D721Med (cell line): ENCODE measurements around the gene DHX16.
"Not testable (repeated sequence)": the region's sequence is repeated elsewhere in the genome, so short reads cannot be mapped to it uniquely, and the experiment has no call there.

ENCODE experiments used
- DNase-seq: peaks from one replicate; pipeline ENCODE4 v3.0.0; 2011; ENCODE audit warnings: low spot score; ENCODE audit not compliant: insufficient read length
- FAIRE-seq: peaks from 2 replicates; lab custom pipeline; 2011; peaks lifted over from hg19 to GRCh38; lab: Jason Lieb, UNC
- TF ChIP-seq, protein P1 (sequence below): IDR thresholded peaks from 2 replicates; pipeline ENCODE4 v1.5.1; 2012; ENCODE audit warnings: mild to moderate bottlenecking, control low read depth; ENCODE audit not compliant: insufficient read depth; ENCODE audit errors: missing control alignments

The DHX16 gene

DNA sequence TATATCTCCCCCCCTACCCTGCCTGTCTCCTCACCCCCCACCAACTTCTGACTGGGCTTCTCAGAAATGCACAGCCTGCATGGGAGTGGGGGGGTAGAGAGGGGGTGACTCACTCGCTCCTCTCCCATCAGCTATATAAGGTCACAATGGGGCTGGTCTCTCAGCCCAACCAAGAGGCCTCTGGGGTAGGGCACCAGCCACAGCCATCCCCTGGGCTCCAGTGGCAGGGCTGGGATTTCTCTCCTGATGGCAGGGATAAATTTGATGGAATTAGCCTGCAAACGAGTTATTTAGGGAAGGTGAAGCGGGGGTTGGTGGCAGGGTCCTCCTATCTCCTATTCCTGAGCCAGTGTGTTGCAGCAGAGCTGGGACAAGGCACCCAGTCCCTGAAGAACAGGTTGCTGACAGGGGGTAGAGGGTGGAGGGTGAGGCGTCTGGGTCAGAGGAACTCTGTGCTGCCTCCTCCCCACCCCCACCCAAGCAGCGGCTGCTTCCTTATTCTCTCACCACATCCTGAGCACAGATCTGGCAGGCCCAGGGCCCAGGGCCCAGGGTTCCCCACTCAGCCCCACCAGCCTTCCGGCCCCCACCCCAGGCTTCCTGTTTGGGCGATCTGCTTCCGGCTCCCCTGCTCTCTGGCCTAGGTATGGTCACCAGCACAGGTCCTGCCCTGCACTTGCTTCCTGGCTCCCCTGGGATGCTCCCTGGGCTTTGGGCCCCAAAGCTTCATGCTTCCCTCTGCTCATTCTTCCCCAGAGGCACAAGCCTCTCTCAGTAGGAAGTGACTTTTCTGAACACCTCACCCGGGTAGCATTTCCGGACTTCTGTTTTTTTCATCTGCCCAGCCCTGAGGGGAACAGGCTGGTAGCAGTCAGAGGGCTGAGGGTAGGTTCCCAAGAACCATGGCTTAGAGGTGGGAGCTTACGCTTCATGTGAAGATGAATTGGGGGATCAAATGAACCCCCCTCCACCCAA lies 9.6 kb upstream of the DHX16 start:
- no peak for FAIRE-seq
- TF ChIP-seq, protein P1, sequence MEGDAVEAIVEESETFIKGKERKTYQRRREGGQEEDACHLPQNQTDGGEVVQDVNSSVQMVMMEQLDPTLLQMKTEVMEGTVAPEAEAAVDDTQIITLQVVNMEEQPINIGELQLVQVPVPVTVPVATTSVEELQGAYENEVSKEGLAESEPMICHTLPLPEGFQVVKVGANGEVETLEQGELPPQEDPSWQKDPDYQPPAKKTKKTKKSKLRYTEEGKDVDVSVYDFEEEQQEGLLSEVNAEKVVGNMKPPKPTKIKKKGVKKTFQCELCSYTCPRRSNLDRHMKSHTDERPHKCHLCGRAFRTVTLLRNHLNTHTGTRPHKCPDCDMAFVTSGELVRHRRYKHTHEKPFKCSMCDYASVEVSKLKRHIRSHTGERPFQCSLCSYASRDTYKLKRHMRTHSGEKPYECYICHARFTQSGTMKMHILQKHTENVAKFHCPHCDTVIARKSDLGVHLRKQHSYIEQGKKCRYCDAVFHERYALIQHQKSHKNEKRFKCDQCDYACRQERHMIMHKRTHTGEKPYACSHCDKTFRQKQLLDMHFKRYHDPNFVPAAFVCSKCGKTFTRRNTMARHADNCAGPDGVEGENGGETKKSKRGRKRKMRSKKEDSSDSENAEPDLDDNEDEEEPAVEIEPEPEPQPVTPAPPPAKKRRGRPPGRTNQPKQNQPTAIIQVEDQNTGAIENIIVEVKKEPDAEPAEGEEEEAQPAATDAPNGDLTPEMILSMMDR, result no peak
- no peak for DNase-seq

DNA sequence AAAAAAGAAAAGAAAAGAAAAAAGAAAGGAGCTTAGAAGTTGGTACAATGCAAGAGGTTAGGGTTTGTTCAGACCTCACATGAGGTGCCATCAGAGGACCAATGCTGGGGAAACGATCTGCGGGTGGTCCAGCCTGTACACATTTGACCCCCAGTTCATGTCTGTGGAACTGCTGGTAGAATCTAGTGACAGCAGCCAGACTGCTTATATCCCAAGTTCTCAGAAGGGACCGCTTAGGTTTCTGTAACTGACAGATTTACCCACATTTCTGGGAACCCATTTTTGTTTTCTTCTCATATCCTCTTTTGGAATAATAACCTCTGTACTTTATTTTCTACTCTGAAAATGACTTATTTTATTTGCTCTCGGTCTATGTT lies 8.9 kb upstream of the DHX16 start:
- TF ChIP-seq, protein P1, result no peak
- DNase-seq, result no peak
- no peak for FAIRE-seq

DNA sequence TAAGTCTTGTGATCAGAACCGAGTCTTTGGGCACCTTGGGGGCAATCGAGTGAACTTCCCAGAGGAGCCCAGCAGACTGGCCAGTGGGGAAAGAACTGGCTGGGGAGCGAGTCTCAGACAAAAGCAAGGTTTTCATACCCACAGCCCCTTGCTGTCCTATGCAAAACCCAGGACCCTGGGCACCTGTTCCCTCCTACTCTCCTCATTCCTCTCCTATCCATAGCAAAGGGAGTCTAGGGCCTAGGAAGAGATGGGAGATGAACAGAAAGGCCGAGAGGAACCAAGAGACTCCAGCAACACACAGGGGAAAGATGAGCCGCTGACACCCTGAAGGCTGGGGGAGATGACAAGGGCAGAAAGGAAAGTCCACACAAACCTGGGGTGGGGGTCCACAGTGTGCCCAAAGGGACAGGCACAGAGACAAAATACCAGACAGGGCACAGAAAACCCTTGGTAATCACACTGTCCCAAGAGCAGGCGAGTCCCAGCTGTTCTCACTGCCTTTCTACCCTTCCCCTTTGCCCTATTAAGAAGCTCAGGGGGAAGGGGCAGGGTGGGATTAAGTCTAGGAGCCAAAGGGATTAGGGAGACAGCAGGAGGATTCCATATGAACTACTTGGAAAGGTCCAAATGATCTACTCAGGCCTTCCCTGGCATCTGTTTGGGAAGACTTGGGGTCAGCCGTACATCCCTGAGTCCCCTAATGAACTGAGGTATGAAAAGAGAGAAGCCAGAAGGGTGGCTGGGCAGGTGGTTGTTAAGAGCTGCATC lies 7.1 kb upstream of the DHX16 start:
- no peak for FAIRE-seq
- TF ChIP-seq, protein P1, result no peak

DNA sequence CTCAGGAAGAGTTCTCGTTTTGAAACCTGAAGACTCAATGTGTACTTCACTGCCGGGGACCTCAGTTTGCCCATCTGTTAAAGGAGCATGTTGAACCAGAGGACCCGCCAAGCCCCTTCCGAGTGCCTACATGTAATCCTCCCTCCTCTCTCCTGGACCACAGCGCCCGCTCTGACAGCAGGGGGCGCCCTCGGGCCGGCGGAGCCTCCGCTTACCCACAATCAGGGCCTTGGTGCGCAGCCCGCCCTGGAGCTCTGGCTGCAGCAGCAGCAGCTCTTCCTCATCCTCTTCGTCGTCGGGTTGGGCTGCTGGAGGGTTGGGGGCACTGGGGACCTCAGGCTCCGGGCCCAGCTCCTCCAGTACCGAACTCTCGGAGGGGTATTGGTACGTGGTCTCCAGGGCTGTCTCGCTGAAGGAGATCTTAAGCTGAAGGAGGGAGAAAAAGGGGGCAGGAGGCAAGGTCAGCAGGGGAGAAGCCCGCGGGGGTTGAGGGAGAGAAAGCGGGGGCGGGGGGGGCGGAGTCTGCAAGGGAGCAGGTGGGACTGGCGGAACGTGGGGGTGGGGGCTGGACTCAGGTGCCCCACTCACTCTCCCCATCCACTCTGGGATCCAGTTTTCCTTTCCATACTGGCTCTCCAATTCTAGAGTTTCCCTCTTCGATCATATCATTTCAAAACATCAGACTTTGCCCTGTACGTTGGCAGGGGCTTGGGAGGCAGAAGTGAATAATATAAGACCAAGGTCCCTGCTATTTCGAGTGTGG lies 6.3 kb upstream of the DHX16 start:
- no peak for FAIRE-seq
- TF ChIP-seq, protein P1, result peak; percentile 96

More for the DNA sequence above, 7.1 kb upstream of the DHX16 start:
- peak; percentile 55 for DNase-seq

DNA sequence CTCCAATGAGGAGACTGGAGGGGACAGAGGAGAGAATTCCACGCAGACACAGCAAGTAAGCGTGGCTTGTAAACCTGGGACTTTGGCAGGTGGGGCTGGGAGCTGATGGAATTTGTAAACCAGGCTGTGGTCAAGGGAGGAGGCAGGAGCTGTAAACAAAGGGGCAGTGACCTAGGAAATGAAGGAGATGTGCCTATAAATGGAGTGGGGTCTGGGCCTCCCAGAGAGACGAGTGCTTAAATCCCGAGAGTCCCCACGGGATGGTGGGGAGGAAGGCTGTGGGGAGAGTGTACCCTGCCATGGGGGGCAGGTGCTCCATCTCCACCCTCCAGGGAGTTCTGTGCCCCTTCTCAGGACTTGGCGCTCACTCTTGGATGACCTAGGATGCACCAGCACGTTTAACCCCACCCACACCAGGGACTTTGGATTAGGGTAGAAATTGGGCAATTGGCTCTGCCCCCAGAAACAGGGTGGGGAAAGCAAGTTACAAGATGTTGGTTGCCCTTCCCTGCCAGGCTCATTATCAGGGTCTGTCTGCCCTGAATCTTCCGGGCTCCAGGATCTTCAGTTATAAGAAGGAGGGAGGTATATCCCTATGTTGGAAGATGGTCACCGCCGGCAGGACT lies 4.0 kb upstream of the DHX16 start:
- TF ChIP-seq, protein P1, result no peak
- no peak for FAIRE-seq
- no peak for DNase-seq

More for the DNA sequence above, 6.3 kb upstream of the DHX16 start:
- DNase-seq, result peak; percentile 92

DNA sequence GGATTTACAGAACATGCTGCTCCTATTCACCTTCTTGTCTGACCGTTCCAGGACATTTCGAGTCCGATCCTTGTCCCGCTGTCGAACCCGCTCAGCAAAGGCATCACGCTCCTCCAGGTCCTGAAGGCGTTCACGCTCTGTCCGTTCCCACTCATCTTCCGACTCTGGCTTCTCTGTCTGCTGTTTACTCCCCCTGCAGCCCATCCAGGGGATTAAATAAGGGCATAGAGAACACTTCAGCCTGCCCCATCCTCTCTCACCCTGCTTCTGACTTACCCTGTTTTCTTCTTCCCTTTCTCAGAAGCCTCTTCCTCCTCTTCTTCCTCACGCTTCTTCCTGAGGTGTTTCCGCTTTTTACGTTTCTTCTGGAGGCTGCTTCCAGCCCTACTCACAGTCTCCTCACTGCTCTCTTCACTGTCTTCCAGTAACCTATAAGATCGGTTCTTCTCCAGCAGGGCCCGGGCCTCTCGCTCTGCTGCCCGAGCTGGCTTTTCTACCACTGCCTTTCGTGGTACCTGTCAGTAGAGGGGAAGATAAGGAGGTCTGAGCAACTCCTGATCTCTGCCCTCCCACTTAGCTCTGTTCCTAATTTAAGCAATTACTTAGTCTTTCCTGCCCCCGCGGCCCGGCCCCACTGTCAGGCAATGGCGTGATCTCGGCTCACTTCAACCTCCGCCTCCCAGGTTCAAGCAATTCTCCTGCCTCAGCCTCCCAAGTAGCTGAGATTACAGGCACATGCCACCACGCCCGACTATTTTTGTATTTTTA lies 1.9 kb downstream of the DHX16 start:
- DNase-seq, result no peak
- FAIRE-seq, result no peak
- TF ChIP-seq, protein P1, result peak; percentile 4

DNA sequence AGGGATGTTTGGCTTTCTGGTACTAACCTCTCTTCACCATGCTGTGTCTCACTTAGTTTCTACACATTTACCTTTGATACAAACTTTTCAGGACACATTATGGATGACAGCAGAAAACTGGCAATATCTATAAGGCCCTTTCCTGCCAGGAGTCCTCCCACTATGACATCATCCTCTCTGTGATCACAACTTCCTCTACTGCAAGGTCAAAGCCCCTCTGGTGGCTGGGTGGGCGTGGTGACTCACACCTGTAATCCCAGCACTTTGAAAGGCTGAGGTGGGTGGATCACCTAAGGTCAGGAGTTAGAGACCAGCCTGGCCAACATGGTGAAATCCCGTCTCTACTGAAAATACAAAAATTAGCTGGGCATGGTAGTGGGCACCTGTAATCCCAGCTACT lies 6.5 kb downstream of the DHX16 start:
- FAIRE-seq, DNase-seq: not testable (repeated sequence)
